Measurements from ENCODE around the gene MCM6.
"Not testable (repeated sequence)": the region's sequence is repeated elsewhere in the genome, so short reads cannot be mapped to it uniquely, and the experiment has no call there.

MCM6 gene

DNA sequence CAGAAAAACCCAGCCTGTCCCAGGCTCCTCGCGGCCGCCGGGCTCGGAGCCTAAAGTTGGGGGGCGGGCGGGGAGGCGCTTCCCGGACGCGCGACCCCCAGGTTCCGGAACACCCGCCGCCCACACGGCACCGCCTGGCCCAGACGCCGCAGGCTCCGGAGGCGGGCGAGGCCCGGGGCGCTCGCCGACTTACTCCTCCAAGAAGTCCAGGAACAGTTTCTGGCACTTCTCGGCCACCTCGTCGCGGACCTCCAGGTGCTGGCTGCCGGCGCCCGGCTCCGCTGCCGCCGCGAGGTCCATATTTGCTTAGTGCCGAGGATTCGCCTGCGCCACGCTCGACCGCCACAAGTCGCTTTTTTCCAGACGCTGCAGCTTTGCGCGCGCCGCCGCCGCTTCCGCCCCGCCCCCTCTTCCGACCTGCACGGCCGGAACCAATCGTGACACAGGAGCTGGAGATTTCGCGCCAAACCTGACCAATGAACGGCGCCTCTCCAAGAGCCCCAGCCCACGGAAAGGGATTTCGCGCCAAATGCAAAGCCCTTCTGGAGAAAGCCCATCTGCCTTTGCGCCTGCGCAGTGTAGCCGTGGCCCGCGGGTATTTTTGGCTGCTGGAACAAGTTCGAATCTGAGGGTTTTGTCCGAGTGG lies at the start of gene MCM6:
Gene MCM6, minus strand, starts transcription at position 378 of the 646 bp plus-strand sequence. Its CDS starts 78 bp downstream, at position 300.
- DNase-seq, result peak; percentile 100

DNA sequence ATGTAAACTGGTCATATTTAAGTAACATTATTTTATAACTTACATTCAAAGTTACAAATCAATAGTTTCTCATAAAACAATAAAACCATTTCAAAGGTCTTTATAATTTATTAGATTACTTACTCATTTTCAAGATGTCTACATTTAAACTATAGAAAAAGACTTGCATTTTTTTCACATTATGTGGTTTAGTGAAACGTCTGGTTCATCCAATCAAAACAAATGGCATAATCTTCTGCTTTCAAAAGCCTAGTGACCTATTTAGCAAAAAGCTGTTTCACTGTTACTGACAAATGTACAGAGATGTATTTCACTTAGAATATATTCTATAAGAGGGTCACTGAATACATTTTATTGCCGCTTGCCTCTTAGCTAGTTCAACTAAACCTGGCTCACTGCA lies 49.3 kb upstream of the MCM6 start:
- no peak for DNase-seq

- no peak for DNase-seq
Observed at GRCh38 chr2:135916207-135916606, 40.0 kb upstream of the MCM6 start.

- DNase-seq, result no peak
Observed at GRCh38 chr2:135914485-135914884, 38.2 kb upstream of the MCM6 start.

DNA sequence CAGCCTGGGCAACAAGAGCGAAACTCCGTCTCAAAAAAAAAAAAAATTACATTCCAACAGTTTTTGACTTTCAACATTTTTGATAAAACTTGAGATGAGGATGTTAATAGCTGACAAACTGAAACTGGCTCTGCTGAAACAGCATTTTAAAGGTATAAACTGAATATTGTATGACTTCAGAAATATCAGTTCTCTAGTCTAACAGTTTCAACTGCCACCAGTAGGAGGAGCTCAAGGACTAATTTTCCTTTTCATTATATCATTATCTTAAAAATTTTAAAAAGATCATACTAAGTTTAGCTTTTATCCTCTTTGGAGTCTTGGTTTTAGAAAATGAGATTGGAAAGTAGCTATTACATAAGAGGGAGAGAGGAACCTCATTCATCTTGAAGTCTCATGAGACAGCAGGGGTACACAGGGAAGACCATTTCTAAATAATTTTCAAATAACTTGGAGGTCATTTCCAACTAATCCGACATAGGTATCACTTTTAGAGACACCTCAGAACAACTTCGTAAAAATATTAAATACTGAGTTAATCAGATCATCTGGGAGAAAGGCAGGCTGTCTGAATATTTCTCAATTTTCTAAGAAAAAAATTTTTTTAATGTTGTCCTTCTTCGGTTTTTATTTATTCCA lies 37.6 kb upstream of the MCM6 start:
- DNase-seq, result peak; percentile 48

DNA sequence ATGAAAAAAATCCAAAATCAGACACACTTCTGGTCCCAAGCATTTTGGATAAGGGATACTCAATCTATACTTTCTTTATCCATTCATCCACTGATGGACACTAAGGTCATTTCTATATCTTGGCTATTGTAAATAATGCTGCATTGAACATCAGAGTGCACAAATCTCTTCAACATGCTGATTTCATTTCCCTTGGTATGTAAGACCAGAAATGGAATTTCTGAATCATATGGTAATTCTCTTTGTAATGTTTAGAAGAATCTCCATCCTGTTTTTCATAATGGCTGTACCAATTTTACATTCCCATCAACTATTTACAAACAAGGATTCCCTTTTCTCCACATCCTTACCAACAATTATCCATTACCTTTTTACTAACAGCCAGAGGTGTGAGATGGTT lies 33.7 kb upstream of the MCM6 start:
- DNase-seq, result no peak

GRCh38 chr2:135905679-135906078 lies 29.4 kb upstream of the MCM6 start:
- DNase-seq, result no peak

DNA sequence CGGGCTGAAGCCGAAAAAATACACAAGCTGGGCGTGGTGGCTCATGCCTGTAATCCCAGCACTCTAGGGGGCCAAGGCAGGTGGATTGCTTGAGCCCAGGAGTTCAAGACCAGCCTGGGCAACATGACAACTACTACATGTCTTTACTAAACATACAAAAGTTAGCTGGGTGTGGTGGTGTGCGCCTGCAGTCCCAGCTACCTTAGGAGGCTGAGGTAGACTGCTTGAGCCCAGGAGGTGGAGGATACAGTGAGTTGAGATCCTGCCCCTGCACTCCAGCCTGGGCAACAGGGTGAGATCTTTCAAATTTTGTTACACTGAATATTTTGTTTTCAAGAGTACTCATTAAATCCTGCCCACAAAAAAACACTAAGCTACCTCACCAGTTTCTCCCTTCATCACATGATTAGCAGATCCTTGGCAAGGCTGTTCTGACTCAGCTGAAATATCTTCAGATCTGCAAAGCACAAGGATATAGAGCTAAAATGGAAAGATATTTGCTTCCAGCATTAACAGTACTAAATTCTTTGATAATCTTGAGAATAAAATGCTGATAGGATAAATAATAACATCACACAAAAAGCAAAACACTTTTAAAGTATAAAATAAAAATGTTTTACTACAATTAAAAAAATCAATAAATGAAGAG lies 28.2 kb upstream of the MCM6 start:
- no peak for DNase-seq

DNA sequence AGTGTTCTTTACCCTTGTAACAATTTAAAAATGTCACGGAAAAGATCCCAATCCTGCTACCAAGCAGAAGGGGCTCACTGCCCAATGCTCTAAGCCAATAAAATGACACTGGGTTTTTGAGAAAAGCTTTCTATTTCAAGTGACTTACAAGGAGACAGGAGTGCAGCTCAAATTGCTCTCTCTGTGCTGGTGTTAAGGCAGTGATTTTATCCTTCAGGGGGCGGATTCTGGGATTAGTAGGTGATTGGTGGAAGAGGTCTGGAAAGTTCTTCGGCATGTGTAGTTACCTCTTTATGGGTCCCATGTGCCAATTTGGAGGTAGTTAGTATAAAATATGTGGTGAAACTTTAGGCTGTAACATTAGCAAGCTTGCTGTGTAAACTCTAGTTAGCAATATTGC lies 27.4 kb upstream of the MCM6 start:
- DNase-seq, result no peak

DNA sequence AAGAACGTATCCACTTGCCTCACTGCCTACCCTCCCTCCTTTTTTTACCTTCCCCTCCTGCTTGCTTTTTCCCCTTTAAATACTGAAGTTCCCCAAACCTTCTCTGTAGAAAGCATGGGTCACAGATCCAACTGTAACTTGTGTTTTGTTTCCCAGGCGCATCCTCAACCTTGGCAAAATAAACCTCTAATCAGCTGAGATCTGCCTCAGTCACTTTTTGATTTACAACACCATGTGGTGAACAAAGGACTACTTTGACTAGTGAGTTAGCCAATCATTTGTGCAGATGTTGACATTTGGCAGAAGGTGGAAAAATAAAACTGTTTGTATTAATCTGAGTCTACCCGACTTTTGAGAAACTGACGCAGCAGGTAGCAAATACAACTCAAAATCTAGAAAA lies 23.3 kb upstream of the MCM6 start:
- no peak for DNase-seq

GRCh38 chr2:135898234-135898786 lies 22.1 kb upstream of the MCM6 start:
- DNase-seq, result no peak

DNA sequence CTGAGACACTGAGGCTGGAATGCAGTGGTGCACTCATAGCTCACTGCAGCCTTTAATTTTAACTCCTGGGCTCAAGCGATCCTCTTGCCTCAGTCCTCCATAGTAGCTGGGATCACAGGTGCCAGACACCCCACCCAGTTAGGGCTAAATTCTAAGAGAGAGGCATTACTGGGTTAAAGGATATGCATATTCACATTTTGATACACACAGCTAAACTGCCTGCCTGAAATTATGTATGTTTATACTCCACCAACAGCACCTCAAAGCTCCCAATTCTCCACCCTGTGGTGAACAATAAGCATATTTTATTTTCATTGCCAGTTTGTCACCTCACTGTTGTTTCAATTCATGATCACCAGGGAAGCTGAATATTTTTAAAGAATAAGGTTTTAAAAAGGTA lies 18.7 kb upstream of the MCM6 start:
- no peak for DNase-seq

GRCh38 chr2:135893374-135893794 lies 17.1 kb upstream of the MCM6 start:
- no peak for DNase-seq

GRCh38 chr2:135890835-135891234 lies 14.6 kb upstream of the MCM6 start:
- no peak for DNase-seq

DNA sequence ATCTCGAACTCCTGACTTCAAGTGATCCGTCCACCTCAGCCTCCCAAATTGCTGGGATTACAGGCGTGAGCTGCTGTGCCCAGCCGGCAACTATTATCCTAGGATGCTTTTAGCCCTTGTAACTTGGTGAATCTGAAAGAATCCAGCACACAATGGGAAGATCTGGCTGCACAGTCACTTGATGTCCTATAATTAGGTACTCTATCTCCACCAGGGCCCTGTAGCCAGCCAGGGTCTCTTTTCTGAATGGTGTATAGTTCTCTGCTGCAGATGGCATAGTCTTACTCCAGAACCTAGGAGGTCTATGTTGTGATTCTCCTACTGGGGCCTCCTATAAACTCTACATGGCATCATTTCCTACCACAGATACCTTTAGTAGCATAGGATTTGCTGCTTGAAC lies 13.9 kb upstream of the MCM6 start:
- DNase-seq, result no peak

DNA sequence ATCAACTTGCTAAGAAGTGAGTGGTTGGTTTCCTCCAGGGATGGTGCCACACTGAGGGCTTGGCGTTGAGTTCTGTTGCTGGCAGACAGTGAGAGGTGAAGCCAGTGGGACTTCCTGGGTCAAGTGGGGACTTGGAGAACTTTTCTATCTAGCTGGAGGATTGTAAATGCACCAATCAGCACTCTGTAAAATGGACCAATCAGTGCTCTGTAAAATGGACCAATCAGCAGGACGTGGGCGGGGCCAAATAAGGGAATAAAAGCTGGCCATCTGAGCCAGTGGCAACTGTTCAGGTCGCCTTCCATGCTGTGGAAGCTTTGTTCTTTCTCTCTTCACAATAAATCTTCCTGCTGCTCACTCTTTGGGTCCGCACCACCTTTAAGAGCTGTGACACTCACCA lies 12.3 kb upstream of the MCM6 start:
- not testable (repeated sequence) for DNase-seq

GRCh38 chr2:135885709-135886108 lies 9.5 kb upstream of the MCM6 start:
- no peak for DNase-seq

DNA sequence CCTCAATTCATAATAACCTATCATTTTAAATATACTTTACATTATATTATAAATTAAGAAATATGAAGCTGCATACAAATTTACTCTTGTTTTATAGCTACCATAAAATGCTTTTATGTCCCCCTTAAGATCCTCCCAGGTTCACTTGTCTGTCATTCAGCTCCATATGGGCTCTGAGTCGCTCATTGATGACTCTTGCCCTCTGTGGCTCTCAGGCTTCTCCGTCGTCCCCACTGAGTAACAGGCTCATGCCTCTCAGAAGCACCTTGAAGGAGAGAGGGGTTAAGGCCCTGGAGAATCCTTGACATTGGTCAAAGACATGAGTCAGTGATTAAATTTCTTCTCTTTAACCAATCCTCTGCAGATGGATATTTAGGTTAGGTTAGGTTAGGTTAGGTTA lies 6.2 kb upstream of the MCM6 start:
- DNase-seq, result peak; percentile 24

GRCh38 chr2:135876770-135877169 lies 527 bp upstream of the MCM6 start:
- DNase-seq, result not testable (repeated sequence)

DNA sequence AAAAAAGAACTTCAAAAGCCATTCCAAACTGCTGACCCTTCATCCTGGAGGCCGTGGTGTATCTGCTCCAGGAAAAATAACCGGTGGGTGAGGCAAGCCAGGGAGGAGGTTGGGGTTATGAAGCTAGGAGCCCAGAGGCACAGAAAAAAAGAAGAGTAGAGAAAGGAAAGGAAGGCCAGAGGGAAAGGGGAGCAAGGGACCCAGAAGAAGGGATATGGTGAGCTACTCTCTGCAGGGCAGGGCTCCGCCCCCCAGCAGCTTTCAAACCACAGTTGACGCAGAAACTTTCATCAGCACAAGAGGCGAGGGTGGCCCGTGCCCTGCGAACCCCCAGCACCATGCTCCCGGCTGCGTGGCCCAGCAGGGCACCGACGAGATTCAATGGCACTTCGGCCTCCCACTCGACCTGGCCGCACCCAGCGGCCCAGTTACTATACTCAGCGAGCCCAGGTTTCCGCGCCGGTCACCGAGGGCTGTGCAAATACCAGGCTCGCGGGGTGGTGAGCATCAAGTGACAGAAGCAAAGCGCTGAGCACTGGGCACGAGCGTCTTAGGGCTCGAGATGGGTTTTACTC lies 665 bp downstream of the MCM6 start:
- peak; percentile 86 for DNase-seq

DNA sequence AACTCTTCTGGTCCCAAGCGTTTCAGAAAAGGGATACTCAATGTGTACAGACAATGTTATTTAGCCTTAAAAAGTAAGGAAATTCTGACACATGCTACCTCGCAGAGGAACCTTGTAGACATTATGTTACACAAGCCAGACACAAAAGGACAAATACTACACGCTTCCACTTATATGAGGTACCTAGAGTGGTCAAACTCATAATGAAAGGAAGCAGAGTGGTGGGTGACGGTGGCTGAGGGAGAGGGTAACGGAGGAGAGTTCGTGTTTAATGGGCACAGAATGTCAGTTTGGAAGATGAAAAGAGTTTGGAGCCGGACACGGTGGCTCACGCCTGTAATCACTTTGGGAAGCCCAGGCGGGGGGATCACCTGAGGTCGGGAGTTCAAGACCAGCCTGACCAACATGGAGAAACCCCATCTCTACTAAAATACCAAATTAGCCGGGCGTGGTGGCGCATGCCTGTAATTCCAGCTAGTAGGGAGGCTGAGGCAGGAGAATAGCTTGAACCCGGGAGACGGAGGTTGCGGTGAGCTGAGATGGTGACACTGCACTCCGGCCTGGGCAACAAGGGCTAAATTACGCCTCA lies 1.4 kb downstream of the MCM6 start:
- DNase-seq, result peak; percentile 26

GRCh38 chr2:135870571-135870970 lies 5.7 kb downstream of the MCM6 start:
- DNase-seq, result peak; percentile 28

- no peak for DNase-seq
Observed at GRCh38 chr2:135863233-135863632, 13.0 kb downstream of the MCM6 start.

All from activated CD4-positive, alpha-beta T cell treated with anti-CD3 and anti-CD28 coated beads for 48 hours (primary cell).